GM18517 (cell line): ENCODE data around the gene PHF12.

Experiments used
- ATAC-seq: cut with Tn5 transposase; IDR thresholded peaks from one replicate; pipeline ENCODE4 v1.9.1; 2021; ENCODE audit warnings: mild to moderate bottlenecking, moderate library complexity; ENCODE audit not compliant: unreplicated experiment

Gene PHF12

GRCh38 chr17:28951428-28951990 lies at the start of gene PHF12:
Gene PHF12 (minus strand): TSS chr17:28951518. CDS start chr17:28950960, 558 bp downstream.
- ATAC-seq: peak; percentile 59

DNA sequence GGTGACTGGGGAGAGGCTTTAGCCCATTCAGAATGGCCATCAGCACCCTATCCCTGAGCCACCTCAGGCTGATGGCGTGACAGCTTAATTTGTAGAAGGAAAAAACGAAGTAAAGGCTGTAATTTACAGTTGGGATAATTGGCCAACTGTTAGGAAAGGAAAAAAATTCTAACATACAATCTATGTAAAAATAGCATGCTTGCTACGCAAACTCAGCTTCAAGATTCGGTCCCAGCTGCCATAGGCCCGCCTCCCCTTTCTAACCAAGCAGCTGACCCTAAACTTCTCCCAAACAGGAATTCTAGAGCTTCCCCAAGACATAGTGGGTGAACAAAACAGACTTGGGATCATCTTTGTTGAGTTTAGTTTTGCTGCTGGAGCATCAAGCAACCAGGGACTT lies 49.7 kb upstream of the PHF12 start:
- ATAC-seq: no peak

DNA sequence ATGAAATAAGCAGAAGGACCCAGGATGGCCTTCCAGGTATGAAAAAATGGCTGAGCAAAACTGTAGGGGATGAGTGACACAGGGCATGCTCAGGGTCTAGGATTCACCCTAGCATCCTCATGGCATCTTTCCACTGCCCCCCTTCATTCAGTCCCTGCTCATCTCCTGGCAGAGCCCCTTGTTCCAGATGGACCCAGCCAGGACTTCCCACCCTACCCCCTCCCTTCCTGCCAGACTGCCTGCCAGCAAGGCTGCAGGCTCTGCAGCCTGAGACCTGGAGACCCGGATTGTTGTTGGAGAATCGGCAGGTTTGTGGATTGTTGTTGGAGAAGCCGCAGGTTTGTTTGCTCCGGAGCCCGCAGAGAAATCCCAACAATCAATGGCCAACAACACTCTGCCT lies 47.9 kb upstream of the PHF12 start:
- no peak for ATAC-seq

GRCh38 chr17:28997806-28998205 lies 46.5 kb upstream of the PHF12 start:
- ATAC-seq: no peak

GRCh38 chr17:28996554-28997096 lies 45.3 kb upstream of the PHF12 start:
- no peak for ATAC-seq

GRCh38 chr17:28993645-28994426 lies 42.5 kb upstream of the PHF12 start:
- no peak for ATAC-seq

GRCh38 chr17:28992625-28993600 lies 41.6 kb upstream of the PHF12 start:
- ATAC-seq: no peak

DNA sequence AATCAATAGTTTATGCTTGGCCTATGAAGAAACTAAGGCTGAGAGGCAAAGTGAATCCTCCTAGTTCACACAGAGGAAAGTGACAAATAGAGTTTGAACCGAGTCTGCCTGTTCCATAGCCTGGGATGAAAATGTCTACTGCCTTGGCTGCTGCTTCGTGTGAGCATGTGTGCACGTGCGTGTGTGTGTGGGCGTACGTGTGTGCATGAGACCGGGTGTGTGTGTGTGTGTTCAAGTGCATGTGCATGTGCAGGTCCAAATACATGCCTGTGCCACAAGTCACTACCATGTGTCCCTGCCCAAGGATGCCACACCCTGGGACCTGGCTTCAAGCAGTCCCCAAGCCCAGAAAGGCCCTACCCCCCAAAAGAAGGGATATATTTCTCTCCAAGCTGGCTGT lies 40.9 kb upstream of the PHF12 start:
- ATAC-seq: no peak

GRCh38 chr17:28991779-28992178 lies 40.5 kb upstream of the PHF12 start:
- no peak for ATAC-seq

DNA sequence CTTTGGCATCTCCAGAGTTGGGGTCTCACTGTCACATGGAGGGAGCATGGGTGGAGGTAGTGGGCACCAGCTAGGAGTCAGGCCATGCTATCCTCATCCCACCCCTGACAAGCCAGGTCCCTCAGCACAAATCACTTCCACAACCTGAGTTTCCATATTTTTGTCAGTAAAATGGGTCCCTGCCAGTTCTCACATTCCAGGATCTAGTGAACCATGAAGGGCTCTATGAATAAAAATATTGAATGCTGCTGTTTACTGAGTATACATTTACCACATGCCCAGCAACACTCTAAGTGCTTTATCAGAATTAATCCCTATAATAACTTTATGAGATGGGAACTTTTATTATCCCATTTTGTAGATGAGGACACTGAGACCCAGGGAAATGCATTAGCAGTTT lies 37.7 kb upstream of the PHF12 start:
- no peak for ATAC-seq

DNA sequence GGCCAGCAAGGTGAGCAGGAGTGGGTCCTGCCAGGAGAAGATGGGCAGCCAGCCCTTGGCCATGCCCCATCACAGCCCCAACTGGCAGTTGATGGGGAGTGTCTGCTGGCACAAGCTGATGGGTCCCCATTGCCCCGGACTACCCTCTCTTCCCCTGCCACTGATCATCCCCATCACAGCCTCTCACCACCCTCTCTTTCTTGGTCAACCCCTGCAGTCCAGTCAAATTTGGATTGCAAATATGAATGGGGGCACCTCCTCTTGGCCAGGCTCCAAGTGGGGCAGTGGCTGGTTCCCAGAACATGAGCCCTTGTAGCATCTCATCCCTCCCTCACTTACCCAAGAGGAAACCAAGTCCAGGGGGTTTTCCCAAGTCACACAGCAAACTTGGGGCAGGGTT lies 37.2 kb upstream of the PHF12 start:
- ATAC-seq: no peak

DNA sequence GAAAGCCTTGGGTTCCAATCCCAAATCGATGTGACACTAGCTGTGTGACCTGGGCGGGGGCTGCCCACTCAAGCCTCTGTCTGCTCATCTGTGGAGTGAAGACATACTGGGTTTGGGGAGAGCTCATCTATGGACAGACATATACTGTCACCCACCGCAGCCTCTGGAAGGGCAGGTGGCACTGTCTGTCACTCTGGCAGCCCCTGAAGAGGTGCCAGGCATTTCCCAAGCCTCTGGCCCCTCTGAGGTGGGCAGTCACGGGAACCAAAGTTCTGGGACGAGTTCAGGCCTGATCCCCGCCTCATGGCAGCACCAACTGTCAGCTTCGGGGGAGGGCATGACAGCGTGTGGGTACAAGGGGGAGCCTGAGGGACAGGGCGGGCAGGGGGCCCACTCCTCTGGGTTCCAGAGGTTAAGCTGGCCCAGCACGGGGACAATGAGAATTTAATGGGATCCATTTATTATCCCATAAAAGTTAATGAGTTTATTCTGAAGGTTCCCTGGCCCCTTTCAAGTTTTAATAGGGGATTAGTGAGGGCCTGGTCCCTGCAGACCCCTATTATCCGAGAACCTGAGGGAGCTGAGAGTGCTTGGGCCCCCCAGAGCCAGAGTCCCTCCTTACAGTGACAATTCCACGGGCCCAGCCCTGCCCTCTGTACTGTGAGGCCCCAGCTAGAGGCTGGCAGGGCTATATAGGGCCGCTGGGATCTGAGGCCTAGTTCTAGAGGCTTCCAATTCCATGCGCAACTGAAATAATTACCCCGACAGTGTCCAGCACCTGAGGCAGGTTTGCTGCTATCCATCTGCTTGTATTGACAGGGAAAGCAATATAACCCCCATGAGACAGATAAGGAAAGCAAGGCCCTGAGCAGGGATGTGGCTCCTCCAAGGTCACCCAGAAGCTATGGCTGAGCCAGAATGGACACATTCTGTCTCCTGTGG lies 35.7 kb upstream of the PHF12 start:
- ATAC-seq: no peak

DNA sequence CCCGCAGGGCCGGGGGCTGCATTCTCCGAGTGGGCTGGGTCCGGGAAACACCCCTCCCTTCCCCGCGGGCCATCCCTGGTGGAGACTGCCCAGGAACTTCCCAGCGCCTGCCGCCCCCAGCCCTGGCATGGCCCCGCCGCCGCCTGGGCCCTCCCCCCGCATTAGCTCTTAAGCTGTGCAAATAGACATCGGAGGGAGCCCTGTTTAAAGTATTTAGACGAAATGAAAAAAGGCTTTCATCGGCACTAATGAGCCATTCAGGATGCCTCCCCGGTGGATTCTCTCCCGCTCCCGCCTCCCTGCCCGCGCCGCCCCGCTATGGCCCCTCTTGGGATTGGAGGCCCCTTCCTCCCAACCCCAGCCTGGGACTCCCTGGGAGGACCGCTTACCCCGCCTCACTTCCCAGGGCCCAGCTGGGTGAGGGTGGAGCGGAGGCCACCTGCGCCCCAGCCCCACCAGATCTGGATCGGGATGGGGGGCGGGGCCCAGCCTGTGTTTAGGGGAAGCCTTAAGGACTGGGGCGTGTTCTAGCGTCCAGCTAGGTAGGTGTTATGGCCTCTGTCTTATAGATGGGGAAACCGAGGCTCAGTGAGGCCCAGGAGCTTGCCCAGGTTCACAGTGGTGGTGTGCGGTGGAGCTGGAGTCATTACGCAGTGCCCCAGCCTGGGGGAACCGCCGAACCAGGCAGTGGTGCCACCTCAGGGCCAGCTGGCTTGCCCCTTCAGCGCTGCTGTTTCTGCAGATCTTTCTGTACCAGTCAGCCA lies 34.8 kb upstream of the PHF12 start:
- ATAC-seq: no peak

DNA sequence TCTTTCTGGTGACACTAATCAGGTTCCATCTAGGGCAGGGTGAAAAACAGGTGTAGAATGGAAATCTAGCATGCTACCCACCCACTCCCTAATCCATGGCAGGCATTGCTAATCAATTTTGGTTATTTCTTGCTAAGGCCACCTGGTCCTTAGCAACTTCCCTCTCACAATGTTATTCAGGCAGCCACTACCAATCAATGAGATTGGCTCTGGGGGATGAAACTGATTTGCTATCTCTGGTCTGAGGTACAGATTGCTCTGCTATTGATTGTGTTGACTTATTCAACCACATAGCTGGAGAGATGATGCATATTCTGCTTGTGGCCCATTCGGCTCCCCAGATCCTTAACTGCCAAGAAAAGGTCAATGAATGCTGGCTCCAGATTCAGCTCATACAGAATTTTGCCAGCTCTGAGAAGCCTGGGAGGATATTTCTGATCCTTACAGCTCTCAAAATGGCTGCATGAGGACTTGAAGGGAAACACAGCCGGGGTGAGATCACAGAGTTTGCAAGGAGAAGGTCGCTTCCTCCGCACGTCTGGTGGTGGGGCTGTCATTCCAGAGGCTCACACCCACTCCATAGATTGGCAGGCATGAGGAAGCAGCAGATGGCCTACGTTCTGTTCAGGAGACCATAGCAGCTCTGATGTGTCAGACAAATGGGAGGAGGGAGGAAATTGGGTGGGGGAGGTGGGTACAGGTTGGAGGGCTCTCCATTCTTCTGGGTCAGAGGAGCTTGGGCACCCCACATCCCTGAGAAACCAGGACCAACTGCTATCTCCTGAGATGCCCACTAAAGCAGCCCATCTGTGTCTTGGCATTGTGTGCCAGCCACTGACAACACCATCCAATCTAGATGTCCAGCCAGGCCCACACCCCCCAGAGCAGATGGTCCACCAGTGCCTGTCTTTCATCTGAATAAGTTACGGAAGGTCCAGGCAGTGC lies 32.2 kb upstream of the PHF12 start:
- no peak for ATAC-seq

DNA sequence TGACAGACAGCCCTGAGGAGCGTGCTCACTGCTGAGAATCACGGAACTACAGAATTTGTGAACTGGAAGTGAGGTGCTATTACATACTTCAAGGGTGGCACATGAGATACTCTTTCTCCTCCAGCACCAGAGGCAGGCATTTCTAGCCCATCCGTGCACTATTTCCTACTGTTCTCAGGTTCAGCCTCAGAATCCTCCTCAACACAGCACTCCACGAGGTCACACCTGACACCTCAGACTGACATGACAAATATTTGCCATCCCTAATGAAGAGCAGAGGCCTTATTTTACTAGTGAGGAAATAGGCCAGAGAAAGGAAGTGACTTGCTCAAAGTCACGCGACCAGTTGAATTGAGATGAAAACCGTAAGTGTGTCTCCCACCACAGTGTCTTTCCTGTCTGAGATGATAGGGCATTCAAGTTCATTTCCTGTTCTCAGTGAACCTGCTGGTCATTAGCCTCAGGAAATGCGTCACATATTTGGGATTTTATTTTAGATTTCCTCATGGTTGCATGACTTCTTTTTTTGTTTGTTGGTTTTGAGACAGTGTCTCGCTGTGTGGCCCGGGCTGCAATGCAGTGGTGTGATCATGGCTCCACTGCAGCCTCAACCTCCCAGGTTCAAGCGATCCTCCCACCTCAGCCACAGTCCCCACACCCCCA lies 30.9 kb upstream of the PHF12 start:
- no peak for ATAC-seq

GRCh38 chr17:28978356-28978964 lies 27.1 kb upstream of the PHF12 start:
- ATAC-seq: no peak

GRCh38 chr17:28977659-28978355 lies 26.5 kb upstream of the PHF12 start:
- no peak for ATAC-seq
